ENCODE data around the gene PIEZO1.

PIEZO1 gene

DNA sequence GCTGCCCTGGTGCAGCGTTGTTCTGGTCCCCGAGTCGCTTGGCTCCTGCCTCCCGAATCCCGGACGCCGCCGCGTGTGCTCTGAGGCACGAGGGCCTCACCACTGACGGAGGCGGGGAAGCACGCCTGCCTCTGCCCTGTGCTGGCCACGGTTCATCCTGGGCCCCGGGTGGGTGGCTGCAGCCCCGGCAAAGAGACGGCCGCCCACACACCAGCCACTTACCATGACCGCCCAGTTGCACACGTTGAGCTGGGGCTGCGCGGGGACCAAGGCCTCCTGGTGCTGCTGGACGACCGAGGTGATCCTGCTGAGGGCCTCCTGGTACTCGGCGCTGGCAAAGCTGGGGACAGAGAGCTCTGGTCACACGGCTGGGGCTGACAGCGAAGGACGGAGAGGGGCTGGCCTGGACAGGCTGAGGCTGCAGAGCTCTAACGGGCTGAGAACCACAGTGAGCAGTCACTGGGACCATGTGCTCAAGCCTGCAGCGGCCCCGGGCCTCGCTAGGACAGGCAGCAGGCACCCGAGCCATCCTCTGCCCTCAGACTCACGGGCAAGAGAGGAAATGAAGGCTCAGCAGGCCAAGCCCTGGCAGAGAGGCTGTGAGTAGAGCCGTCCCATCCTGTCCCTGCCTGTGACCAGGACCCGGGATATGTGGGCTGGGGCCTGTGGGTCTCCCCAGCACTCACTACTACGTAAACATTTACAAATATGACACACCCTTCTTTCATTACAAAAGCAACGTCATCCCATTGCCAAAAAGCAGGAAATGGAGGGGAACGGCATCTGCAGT, 33.0 kb upstream of the PIEZO1 start:
- DNase-seq (ENCODE audit: low read depth in 2 of 2) = no peak

DNA sequence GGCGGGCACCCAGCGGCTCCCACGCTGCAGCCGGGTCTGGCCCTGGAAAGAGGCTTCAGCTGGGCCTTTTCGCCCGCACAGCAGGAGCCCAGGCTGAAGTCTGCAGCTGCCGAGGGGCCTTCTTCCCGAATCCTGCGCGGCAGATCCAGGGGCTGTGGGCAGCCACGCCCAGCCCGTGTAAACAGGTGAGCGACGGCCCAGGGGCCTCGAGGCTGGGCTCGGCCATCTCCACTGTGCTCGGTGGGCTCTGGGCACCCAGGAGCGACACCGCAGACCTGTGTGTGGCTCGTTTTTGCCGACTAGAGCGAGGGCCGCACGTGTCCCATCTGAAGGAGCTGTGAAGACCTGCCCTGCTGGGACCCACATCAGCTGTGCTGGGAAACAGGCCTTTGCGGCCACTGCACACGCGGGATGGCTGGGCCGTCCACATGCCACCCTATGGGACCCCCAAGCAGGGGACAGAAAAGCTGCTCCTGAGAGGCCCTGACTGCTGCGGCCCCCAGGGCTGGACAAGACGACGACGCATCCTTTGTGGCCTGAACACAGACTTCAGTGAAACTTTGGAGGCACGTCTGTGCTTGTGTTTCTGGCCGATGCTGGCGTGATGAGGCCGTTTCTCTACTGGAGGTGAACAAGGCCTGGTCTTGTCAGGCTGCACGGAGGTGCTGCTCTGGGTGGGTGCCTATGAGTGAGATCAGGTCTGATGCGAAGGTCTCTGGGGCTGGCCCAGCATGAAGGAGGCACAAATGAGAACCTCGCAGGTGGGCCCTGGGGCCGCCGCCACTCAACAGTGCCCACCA, 31.9 kb upstream of the PIEZO1 start:
- DNase-seq (ENCODE audit: low read depth in 2 of 2) = no peak

DNA sequence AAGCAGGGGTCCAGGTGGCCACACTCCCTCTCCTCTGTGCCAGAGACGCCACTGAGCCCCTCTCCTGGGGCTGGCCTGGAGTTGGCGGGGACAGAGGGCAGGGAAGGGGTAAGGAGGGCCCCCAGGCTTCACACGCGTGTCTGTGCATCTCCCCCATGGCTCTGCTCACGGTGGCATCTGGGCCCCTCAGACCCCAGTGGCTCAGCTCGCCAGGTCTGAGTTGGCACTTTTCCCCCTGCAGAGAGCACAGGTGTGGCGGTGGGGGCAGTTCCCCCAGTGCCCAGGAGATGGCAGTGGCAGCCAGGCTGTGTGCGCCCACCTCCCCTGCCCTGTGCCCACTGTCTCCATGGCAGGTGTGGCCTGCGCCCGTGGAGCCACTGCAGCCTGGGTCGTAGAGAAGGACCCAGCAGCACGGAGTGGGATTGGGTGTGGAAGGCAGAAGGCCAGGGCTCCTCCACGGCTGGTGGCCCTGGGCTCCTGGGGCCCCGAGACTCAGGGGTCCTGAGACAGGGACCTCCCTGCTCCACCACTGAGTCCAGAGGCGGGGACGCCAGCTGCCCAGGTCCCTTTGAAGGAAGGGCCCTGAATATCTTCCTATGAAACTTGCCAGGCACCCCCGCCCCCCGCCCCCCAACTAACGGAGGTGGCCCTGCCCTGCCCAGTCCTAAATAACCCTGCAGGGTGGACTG, 31.0 kb upstream of the PIEZO1 start:
- peak in 1 of 2 donors; percentile 38 for DNase-seq (ENCODE audit: low read depth in 2 of 2)

DNA sequence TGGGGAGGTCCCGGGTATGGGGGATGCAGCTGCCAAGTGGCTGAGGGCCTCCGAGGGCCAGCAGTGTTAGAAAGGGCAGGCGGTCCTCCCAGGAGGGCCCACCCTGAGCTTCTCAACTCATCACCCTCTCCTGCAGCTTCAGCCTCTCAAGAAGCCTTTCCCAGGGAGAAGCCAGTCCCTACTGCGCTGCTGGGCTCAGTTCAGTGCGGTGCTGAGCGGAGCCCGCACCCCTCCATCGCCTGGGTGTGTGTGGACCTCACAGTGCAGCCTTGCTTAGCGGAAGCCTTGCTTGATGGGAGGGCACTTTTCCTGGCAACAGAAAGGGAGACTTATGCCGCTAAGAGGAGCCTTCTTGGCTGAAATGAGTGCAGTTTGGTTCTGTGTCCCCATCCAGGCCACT, 30.2 kb upstream of the PIEZO1 start:
- DNase-seq (ENCODE audit: low read depth in 2 of 2) = no peak

DNA sequence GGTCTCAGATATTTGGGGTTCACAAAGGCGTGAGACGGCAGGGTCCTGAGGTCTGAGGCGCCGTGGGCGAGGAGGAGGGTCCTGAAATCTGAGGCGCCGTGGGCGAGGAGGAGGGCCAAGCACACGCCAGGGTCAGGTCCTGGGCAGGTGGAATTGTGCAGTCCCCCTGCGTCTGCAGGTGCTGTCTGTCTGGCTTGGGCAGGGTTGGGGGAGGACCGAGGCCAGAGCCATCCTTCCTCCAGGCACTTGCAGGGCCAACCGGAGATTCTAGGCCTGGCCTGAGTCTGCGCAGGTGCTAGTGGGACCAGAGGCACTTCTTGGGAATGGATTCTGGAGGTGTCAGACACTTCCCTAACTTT, 29.1 kb upstream of the PIEZO1 start:
- DNase-seq (ENCODE audit: low read depth in 2 of 2) = no peak

DNA sequence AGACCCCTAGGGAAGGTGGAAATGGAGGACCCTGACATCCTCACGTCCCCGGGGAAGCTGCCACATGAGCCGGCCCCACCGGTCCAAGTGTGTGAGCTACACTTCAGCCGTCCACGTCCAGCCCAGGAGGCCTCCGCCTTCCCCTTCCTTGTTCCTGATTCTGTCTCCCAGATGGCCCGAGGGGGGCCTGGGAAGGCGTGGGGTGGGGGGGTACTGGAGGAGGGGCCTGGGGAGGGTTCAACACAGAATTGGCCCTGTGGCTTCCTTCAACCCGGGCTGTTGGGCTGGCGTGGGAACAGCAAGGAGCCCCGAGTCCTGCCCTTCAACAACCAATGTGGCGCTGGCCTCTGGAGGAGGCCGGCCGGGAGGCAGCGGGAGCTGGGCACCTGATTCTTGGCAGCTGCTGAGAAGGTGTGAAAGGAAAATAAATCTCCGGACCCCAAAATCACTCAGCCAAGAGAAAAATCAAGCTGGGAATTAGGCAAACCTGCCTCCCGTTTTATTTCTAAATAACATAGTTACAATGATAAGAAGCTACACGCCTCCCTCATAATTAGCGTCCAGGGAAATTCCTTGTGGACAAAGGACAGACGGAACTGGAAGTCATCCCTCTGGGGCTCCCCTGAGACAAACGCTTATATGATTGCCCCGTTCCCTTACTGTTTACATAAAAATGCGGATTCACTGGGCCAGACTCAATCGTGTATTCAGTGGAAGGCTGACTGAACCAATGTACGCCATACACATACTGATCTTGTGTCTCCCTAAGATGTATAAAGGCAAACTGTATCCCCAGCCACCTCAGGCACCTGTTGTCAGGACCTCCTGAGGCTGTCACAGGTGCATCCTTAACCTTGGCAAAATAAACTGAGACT, 28.5 kb upstream of the PIEZO1 start:
- DNase-seq (ENCODE audit: low read depth in 2 of 2) = no peak

DNA sequence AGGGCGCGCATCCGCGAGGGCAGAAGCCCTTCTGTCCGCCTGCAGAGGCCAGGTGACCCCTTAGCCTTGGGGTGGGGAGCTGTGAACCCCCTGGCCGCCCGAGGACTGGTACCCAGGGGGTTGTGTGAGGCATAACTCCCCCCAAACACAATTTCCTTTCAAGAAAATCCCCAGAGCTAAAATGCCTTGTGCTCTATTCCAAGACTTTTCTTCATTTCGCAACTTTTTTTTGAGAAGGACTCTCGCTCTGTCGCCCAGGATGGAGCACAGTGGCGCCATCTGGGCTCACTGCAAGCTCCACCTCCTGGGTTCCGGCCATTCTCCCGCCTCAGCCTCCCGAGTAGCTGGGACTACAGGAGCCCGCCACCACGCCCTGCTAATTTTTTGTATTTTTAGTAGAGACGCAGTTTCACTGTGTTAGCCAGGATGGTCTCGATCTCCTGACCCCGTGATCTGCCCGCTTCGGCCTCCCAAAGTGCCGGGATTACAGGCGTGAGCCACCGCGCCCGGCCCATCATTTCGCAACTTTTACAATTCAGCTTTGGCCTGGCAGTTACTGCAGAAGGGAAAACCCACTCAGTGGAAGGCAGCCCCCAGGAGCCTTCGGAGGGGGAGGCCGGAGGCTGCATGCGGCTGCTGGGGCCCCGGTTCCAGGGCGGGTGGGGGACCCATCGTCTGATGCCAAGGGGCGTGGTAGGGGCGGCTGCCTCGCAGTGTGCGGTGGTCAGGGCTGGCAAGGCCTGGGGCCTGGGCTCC, 27.7 kb upstream of the PIEZO1 start:
- DNase-seq (ENCODE audit: low read depth in 2 of 2) = no peak

DNA sequence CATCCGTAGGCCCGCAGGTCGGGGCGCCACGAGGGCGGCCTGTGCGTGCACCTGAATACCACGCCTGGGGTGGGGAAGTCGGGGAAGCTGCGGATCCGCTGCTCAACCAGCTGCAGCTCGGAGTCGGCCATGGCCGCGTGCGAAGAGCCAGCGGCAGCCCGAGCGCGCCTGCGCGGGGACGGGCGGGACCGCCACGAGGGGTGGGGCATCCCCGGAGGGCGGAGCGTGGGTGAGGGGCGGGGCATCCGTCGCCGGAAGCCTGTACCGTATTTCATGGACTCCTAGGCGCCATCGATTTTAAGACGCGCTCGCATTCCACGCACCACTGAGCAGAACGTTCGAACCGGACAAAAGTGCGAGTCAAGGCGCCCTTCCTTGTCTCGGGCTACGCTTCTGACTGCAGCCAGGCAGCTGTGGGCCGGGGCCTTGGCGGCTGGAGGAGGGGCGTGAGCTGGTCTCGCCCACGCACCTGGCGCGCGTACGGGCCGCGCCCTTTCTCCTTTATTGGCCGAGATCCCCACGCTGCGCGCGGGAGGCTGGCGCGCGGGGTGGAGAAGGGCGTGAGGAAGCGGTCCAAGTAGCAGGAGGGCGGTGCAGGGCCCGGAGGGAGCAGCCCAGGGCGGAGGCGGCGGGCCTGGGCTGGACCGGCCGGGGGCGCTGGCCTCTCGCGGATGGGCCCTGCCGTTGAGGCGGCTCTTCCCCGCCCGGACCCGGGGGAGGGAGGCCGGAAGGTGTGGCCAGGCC, 26.9 kb upstream of the PIEZO1 start, which contains the start of gene APRT:
TSS of gene APRT (minus strand) at position 160 of the 744 bp plus-strand sequence. CDS start at position 131, 29 bp downstream.
- peak; percentile 90 to 93 for DNase-seq (ENCODE audit: low read depth in 2 of 2)

DNA sequence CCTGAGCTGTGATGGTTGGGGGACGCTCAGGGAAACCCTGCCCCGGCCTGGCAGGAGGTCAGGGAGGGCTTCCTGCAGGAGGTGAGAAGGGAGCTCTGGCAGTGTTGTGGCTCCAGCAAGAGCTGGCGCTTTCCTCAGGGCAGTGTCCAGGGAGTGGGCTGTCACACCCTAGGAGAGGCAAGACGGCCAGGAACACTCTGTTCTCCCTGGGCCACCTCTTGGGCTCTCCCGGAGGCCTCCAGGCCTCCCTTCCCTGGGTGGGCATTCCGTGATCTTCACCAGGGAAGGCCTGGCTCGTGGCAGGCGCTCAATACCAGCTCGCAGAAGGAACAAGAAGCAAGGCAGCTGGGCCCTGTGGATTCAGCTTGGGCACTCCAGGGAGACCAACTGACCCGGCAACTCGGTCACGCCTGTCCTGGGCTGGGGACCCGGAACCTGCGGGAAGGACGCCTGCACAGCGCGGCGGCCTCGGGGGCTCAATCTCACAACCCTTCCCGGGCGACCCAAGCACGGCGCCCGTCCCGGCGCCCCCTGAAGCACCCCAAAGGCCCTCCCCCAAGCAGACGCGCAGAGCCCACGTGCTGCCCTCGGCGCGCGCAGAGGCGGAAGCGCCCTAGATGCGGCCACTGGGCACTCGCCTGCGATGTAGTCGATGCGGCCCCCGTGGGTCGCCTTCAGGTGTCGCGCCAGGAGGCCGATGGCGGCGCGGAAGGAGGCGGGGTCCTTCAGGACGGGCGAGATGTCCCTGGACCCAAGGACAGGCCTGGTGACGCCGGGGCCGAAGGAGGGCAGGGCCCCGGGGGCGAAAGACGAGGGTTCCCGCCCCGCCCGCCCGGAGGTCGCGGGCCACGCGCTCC, 26.1 kb upstream of the PIEZO1 start:
- peak; percentile 45 to 71 for DNase-seq (ENCODE audit: low read depth in 2 of 2)

DNA sequence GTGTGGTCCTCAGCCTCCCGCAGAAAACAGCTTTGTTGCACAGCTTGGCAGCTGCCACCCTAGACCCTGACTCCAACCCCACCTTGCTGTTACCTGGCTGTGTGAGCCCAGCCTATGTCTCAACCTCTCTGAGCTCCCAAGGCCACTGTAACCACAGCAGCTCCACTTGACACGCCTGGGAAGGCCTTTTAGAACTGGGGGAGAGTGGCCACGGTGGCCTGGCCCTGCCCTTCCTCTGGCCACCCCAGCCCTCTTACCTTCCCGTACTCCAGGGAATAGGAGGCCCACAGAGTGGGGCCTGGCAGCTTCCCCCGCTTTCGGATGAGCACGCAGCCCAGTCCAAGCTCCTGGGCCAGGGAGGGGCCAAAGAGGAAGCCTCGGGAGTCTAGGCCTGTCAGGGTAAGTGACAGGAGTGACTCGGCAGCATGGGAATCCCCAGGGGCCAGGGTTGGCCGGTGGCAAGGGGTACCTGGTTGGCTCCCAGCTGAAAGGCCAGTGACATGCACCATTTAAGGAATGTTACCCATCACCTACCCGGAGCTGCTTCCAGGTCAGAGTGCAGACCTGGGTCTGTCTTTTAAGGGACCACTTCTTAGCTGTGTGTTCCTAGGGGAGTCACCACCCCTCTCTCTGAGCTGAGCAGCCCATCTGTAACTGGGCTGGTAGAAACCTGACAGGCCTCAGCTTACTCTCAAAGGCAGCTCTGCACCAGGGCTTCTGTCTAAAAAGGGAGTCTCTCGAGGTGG, 25.3 kb upstream of the PIEZO1 start:
- DNase-seq (ENCODE audit: low read depth in 2 of 2) = no peak

DNA sequence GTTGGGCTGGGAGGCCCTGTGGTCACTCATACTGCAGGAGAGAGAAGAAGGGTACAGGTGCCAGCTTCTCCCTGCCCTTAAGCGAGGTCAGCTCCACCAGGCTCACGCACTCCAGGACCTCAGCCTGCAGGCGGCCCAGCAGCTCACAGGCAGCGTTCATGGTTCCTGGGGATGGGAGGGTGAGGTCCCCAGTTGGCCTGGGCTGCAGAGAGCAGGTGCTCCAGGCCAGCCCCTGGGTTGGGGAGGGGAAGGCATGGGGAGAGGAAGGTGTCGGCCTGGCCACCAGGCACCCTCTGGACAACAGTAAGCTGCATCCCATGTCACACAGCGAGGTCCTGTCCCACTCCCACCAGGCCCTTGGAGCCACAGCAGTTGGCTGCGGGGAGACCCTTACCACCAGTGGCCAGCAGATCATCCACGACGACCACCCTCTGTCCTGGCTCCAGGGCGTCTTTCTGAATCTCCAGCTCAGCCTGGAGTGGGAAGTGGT, 24.7 kb upstream of the PIEZO1 start:
- no peak for DNase-seq (ENCODE audit: low read depth in 2 of 2)

DNA sequence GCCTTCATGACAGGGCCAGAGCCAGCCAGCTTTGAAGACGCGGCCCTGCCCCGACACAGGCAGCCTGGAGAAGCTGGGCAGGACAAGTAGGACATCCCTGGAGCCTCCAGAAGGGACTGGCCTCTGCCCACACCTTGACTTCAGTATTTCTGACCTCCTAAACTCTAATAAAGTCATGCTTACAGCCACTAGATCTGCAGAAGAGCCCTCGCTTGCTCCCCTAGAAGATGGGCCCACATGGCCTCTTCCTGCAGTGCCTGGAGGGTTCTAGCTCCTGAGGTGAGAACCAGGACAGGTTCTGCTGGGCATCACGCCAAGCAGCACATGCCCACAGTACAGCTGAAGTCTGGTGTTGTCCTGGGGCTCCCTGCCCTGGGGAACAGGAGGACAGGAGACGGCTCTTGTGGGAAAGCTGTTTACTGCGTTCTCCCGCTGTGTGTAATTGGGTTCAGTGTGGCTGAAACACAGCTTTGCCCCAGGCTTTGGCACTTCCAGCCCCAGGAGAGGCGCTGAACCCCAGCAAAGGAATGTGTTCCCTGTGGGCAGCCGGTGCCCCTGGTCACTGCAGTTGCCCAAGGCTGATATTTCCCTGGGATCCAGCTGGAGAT, 24.2 kb upstream of the PIEZO1 start:
- no peak for DNase-seq (ENCODE audit: low read depth in 2 of 2)

DNA sequence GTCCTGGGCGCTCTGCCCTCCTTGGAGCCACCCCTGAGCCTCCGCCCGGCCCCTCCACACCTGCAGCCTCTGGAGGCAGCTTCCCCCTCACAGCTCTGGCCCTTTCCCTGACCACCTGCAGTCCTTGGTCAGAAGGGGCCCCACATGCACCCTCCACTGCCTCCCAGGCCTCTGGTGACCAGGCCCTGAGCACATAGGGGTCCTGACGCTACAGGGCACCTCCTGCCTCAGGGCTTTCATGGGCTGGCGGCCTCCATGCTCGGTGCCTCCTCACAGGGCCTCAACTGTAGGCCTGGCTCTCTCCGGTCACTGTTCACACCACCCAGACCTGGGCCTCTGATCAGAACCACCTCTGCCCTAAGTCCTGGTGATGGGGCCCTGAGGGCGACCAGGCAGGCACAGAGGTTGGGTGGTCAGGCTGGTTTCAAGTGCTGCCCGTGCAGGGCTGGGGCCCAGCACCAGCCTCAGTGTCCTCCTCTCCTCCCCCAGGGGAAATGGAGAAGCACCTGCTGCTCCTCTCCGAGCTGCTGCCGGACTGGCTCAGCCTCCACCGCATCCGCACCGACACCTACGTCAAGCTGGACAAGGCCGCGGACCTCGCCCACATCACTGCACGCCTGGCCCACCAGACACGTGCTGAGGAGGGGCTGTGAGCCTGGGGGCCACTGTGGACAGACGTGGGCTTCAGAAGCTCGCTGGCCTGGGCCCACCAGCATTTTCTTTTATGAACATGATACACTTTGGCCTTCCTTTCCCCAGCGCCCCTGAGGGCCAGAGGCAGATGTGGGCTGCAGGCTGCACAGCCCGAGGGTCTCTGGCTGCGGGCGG, 22.8 kb upstream of the PIEZO1 start:
- DNase-seq (ENCODE audit: low read depth in 2 of 2) = no peak

DNA sequence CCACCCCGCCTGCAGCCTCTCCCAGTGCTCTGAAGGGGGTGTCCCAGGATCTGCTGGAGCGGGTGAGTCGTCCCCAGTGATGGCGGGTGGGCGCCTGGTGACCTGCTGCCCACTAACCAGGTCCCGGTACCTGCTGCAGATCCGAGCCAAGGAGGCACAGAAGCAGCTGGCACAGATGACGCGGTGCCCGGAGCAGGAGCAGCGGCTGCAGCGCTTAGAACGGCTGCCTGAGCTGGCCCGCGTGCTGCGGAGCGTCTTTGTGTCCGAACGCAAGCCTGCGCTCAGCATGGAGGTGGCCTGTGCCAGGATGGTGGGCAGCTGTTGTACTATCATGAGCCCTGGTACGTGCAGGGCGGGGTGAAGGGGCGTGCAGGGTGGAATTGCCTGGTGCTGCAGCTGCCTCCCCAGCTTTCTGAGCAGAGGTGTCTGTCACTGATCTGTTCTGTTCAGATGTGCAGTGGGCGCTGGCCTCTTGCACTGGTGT, 22.2 kb upstream of the PIEZO1 start:
- DNase-seq (ENCODE audit: low read depth in 2 of 2) = no peak

DNA sequence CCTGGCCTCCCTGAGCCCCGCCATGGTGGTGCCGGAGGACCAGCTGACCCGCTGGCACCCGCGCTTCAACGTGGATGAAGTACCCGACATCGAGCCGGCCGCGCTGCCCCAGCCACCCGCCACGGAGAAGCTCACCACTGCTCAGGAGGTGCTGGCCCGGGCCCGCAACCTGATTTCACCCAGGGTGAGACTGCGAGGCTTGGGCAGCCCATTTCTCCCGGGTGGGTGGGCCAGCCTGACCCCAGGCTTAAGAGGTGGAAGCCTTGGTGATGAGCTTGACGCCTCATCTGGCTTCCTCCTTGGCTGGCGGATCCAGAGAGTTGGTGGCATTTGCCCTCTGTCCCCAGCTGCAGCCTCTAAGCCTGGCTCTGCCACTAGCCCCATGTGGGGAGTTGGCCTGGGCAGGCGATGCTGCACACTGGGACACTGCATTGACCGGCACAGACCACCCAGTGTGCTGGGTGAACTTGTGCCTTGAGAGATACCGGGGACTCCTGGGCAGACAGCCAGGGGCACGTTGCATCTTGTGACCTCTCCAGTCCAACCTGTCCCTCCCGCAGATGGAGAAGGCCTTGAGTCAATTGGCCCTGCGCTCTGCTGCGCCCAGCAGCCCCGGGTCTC, 21.6 kb upstream of the PIEZO1 start:
- DNase-seq (ENCODE audit: low read depth in 2 of 2) = no peak

DNA sequence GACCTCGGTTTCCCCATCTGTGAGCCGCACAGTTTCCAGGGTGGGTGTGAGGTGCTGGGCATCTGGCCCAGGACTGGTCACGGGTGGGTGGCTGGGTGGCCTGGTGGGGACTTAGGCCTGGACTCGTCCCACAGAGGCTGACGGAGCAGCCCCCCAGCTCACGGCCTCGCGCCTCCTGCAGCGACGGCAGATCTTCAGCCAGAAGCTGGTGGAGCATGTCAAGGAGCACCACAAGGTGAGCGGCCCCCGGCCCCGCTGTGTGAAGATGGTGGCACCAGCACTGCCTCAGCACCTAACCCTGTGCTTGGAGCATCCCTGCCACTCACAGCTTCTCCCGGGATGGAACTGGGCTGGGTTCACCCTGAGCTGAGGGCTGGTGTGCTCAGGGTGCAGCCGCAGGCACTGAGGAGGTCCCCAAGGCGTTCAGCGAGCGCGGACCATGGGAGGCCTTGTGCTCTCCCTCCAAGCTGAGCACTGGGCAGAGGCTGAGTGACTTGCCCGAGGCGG, 20.9 kb upstream of the PIEZO1 start:
- DNase-seq (ENCODE audit: low read depth in 2 of 2) = no peak
